Measurements from ENCODE around the gene ST3GAL5. TPM values are rescaled to one million over a fixed set of nuclear protein-coding genes. Genes with fewer than 3 reads are reported as not detected.

ST3GAL5 gene
- polyA plus RNA-seq, 1 experiment = 16.0 TPM

- no peak for DNase-seq (ENCODE audit: low read depth)
- Histone ChIP-seq H3K4me3 (ENCODE audit: low read depth, low read length) (no peak overlapping the region), H3K27me3 (ENCODE audit: control insufficient read depth, insufficient read depth, low read length) (no peaks in the 10 kb centered on the region), H3K36me3 (ENCODE audit: control insufficient read depth, insufficient read depth, low read length) (no peaks in the 10 kb centered on the region)
- POLR2A ChIA-PET = no interaction called here
- CTCF ChIA-PET = interaction anchor here (0.6 to 19.1 kb wide), 14 partner anchors 8 to 268 kb away, joined by 3 to 245 read pairs (median 6); partner anchors contain the start of gene ATOH8
- TF ChIP-seq, protein P1, sequence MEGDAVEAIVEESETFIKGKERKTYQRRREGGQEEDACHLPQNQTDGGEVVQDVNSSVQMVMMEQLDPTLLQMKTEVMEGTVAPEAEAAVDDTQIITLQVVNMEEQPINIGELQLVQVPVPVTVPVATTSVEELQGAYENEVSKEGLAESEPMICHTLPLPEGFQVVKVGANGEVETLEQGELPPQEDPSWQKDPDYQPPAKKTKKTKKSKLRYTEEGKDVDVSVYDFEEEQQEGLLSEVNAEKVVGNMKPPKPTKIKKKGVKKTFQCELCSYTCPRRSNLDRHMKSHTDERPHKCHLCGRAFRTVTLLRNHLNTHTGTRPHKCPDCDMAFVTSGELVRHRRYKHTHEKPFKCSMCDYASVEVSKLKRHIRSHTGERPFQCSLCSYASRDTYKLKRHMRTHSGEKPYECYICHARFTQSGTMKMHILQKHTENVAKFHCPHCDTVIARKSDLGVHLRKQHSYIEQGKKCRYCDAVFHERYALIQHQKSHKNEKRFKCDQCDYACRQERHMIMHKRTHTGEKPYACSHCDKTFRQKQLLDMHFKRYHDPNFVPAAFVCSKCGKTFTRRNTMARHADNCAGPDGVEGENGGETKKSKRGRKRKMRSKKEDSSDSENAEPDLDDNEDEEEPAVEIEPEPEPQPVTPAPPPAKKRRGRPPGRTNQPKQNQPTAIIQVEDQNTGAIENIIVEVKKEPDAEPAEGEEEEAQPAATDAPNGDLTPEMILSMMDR (IDR thresholded peaks at IDR 0.05; ENCODE audit: insufficient read depth, low read depth, low read length) = no peak
Observed at GRCh38 chr2:85812094-85812735, 76.6 kb downstream of the ST3GAL5 start.

DNA sequence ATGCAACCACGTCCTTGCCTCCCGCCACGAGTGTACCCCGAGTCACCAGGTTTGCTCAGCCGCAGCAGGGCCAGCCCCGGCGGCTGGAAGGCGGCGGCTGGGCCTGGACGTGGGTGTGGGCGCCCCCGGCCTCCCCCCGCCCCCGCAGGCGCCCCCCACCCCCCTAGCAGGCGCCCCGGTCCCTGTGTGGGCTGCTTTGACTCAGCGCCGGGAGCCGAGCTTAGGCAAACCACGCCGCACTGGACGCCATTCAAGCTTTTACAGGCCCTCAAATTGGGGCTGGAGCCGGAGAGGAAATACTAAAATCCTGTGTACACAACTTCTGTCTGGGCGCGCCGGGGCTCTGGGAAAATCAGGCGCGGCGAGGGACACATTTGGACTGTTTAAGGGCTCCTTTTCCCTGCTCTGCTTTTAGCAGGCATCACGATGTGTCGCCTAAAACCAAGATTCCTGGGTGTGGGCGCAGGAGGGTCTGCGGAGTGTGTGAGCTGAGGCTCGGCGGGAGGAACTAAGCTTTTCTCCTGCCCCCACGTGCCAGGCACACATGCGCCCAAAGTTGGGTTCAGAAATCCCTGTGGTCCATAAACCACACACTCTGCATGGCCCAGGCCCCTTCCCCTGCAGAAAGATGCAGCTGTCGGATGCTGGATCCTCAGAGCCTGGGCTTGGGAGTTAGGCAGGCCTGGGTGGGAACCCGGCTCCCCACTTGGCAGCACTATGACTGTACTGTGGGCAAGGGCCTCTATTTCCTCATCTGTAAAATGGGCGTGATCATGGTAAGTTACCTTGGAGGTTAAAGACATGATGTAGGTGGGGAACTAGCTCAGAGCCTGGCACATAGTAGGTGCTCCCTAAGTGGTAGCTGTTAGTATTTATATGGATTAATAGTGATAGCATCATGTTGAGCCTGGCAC is 77.4 kb downstream of the ST3GAL5 start:
- no peak overlapping the region for H3K4me3 ChIP-seq (ENCODE audit: low read depth, low read length)
- ChIA-PET CTCF (interaction anchor here (0.8 to 19.1 kb wide), 15 partner anchors 8 to 269 kb away, joined by 3 to 245 read pairs (median 6); partner anchors contain the start of gene ATOH8), POLR2A (no interaction called here)
- no peak for DNase-seq (ENCODE audit: low read depth)
- TF ChIP-seq, protein P1 (IDR thresholded peaks at IDR 0.05; ENCODE audit: insufficient read depth, low read depth, low read length) = no peak
- no peaks in the 10 kb centered on the region for H3K27me3 ChIP-seq (ENCODE audit: control insufficient read depth, insufficient read depth, low read length)
- H3K36me3 ChIP-seq (ENCODE audit: control insufficient read depth, insufficient read depth, low read length) = no peaks in the 10 kb centered on the region

GRCh38 chr2:85810371-85811179 is 78.2 kb downstream of the ST3GAL5 start:
- no peaks in the 10 kb centered on the region for H3K36me3 ChIP-seq (ENCODE audit: control insufficient read depth, insufficient read depth, low read length)
- TF ChIP-seq, protein P1 (IDR thresholded peaks at IDR 0.05; ENCODE audit: insufficient read depth, low read depth, low read length) = no peak
- no peak overlapping the region for H3K4me3 ChIP-seq (ENCODE audit: low read depth, low read length)
- ChIA-PET CTCF (interaction anchor here (0.6 to 19.1 kb wide), 11 partner anchors 18 to 270 kb away, joined by 3 to 245 read pairs (median 3); partner anchors contain the start of gene ATOH8), POLR2A (no interaction called here)
- H3K27me3 ChIP-seq (ENCODE audit: control insufficient read depth, insufficient read depth, low read length) = no peaks in the 10 kb centered on the region
- DNase-seq (ENCODE audit: low read depth) = no peak

DNA sequence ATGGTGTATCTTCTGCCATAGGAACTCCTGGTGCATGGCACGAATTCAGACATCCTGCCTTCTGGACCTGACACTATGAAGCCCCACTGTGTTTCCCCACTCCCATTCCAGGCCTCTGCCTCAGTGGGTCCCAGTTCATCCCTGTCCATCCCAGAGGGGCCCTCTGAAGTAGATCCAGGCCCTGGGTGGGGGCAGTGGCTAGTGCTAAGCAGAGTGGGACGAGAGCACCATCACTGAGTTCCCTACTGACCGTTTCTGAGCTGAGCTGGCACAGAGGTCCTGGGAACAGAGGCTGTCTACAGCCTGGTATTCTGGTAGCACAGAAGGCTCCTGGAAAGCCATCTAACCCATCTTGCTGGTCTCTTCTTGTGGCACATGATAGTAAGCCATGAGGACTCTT is 81.0 kb downstream of the ST3GAL5 start:
- POLR2A ChIA-PET = no interaction called here
- TF ChIP-seq, protein P1 (IDR thresholded peaks at IDR 0.05; ENCODE audit: insufficient read depth, low read depth, low read length) = no peak
- Histone ChIP-seq H3K4me3 (ENCODE audit: low read depth, low read length) (no peak overlapping the region), H3K27me3 (ENCODE audit: control insufficient read depth, insufficient read depth, low read length) (no peaks in the 10 kb centered on the region), H3K36me3 (ENCODE audit: control insufficient read depth, insufficient read depth, low read length) (no peaks in the 10 kb centered on the region)
- no peak for DNase-seq (ENCODE audit: low read depth)
- CTCF ChIA-PET = interaction anchor here (0.6 to 19.1 kb wide), 3 partner anchors 30 to 78 kb away, joined by 3 to 245 read pairs (median 194); partner anchors contain the start of gene ATOH8

All from BJ (cell line).